ENCODE measurements around the gene KSR1.

- TF ChIP-seq CTCF (IDR thresholded peaks at IDR 0.05; ENCODE audit: low read depth, low read length) (no peak), EZH2phosphoT487 (IDR thresholded peaks at IDR 0.05; ENCODE audit: low read depth) (no peak)
These were observed 20.0 kb downstream of the KSR1 start for GRCh38 chr17:27475981-27476895.

All from OCI-LY3 (cell line).